Mesenchymal stem cell (in vitro differentiated cells and primary cell): Measurements from ENCODE around the gene TECPR1.

Experiments
- DNase-seq: peaks from one replicate; pipeline ENCODE4 v3.0.0-alpha.2; 2013
- H2AFZ ChIP-seq: one replicate; pipeline ENCODE4 v1.6.1; 2013; ENCODE audit warnings: low read depth, mild to moderate bottlenecking, control low read depth, inconsistent platforms, low read length, moderate library complexity
- H2AK5ac ChIP-seq: 2 replicates; pipeline ENCODE4 v1.6.1; 2013; ENCODE audit warnings: low read length, moderate library complexity, mild to moderate bottlenecking, inconsistent platforms; ENCODE audit not compliant: severe bottlenecking
- H2BK120ac ChIP-seq: one replicate; pipeline ENCODE4 v1.6.1; 2013; ENCODE audit warnings: low read depth, mild to moderate bottlenecking, inconsistent platforms, low read length, moderate library complexity
- H2BK12ac ChIP-seq, 2 experiments: one replicate each; pipeline ENCODE4 v1.6.1; 2013; ENCODE audit warnings: inconsistent platforms in 2 of 2, low read length in 2 of 2, mild to moderate bottlenecking in 2 of 2, moderate library complexity in 2 of 2, control low read depth in 1 of 2
- H2BK15ac ChIP-seq: one replicate; pipeline ENCODE4 v1.6.1; 2013; ENCODE audit warnings: mild to moderate bottlenecking, low read depth, inconsistent platforms; ENCODE audit not compliant: poor library complexity, severe bottlenecking
- H2BK5ac ChIP-seq: 2 replicates; pipeline ENCODE4 v1.6.1; 2013; ENCODE audit warnings: low read depth, mild to moderate bottlenecking, low read length, control low read depth, inconsistent platforms; ENCODE audit not compliant: poor library complexity, severe bottlenecking
- H3K14ac ChIP-seq, 2 experiments: one replicate each; pipeline ENCODE4 v1.6.1; 2013; ENCODE audit warnings: inconsistent platforms in 2 of 2, low read length in 2 of 2, control low read depth in 1 of 2, mild to moderate bottlenecking in 1 of 2, moderate library complexity in 1 of 2
- H3K18ac ChIP-seq, 2 experiments: one replicate each; pipeline ENCODE4 v1.6.1; 2013; ENCODE audit warnings: inconsistent platforms in 2 of 2, low read length in 2 of 2, control low read depth in 1 of 2, low read depth in 1 of 2, mild to moderate bottlenecking in 1 of 2
- H3K23ac ChIP-seq, 2 experiments: one replicate each; pipeline ENCODE4 v1.6.1; 2013; ENCODE audit warnings: inconsistent platforms in 2 of 2, low read length in 2 of 2, mild to moderate bottlenecking in 2 of 2, moderate library complexity in 2 of 2, control low read depth in 1 of 2
- H3K27ac ChIP-seq: 2 replicates; pipeline ENCODE4 v1.5.1; 2013; ENCODE audit warnings: mild to moderate bottlenecking, moderate library complexity, low read length, control low read depth, inconsistent platforms; ENCODE audit not compliant: poor library complexity, severe bottlenecking
- H3K27me3 ChIP-seq, 2 experiments: 2 replicates each; pipeline versions ENCODE4 v1.6.1 to v1.7.0; 2013; ENCODE audit warnings: low read length in 2 of 2, mild to moderate bottlenecking in 2 of 2, moderate library complexity in 2 of 2, control low read depth in 1 of 2, inconsistent platforms in 1 of 2; ENCODE audit not compliant: control insufficient read depth in 1 of 2, insufficient read depth in 1 of 2
- H3K36me3 ChIP-seq, 2 experiments: 2 replicates each; pipeline versions ENCODE4 v1.6.1 to v1.7.0; 2013; ENCODE audit warnings: low read length in 2 of 2, control low read depth in 1 of 2, inconsistent platforms in 1 of 2, low read depth in 1 of 2, mild to moderate bottlenecking in 1 of 2; ENCODE audit not compliant: insufficient read depth in 2 of 2, control insufficient read depth in 1 of 2
- H3K4ac ChIP-seq, 2 experiments: one replicate each; pipeline ENCODE4 v1.6.1; 2013; ENCODE audit warnings: inconsistent platforms in 2 of 2, low read length in 2 of 2, mild to moderate bottlenecking in 2 of 2, moderate library complexity in 2 of 2, control low read depth in 1 of 2, low read depth in 1 of 2
- H3K4me1 ChIP-seq: 2 replicates; pipeline ENCODE4 v1.6.1; 2013; ENCODE audit warnings: low read depth, low read length, control low read depth; ENCODE audit not compliant: control insufficient read depth, insufficient read depth
- H3K4me2 ChIP-seq: 2 replicates; pipeline ENCODE4 v1.6.1; 2013; ENCODE audit warnings: low read length, mild to moderate bottlenecking, inconsistent platforms; ENCODE audit not compliant: poor library complexity, severe bottlenecking
- H3K4me3 ChIP-seq, 2 experiments: 2 replicates each; pipeline versions ENCODE4 v1.5.1 to v1.7.0; 2013; ENCODE audit warnings: low read length in 2 of 2, mild to moderate bottlenecking in 2 of 2, control low read depth in 1 of 2, low read depth in 1 of 2; ENCODE audit not compliant: insufficient read depth in 1 of 2
- H3K79me1 ChIP-seq: replicated peaks from 2 replicates; pipeline ENCODE4 v1.6.1; 2013; ENCODE audit warnings: mild to moderate bottlenecking, control low read depth, low read length, inconsistent platforms; ENCODE audit not compliant: poor library complexity, severe bottlenecking
- H3K9ac ChIP-seq: 2 replicates; pipeline ENCODE4 v1.7.0; 2013; ENCODE audit warnings: mild to moderate bottlenecking, low read length, moderate library complexity
- H3K9me3 ChIP-seq: 2 replicates; pipeline ENCODE4 v1.7.0; 2013; ENCODE audit warnings: mild to moderate bottlenecking, low read length; ENCODE audit not compliant: control insufficient read depth
- H4K8ac ChIP-seq: one replicate; pipeline ENCODE4 v1.6.1; 2013; ENCODE audit warnings: inconsistent platforms, mild to moderate bottlenecking, low read length, moderate library complexity
- H4K91ac ChIP-seq: one replicate; pipeline ENCODE4 v1.6.1; 2013; ENCODE audit warnings: mild to moderate bottlenecking, low read length, inconsistent platforms
- WGBS: methylation state at CpG from one replicate; pipeline ENCODE4 v1.1.7; 2013; ENCODE audit warnings: mixed read lengths; 5-methylcytosine and 5-hydroxymethylcytosine counted together

Gene TECPR1

DNA sequence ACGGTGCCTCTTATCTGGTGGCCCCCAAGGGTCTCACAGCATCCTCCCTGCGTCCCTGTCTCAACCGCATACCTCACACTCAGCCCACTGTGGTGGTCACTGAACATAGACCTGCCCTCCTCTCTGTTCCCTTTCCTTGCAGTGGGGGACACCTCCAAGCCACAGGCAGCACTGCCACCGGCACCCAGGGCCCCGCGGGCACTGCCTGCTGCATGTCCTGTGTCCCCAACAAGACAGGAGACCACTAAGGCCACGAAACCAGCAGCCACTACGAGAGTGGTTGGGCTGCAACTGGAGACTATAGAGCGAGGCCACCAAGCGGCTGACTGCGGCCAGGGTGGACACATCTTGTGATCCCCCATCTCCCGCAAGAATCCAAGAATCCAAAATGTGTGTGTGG, 44.8 kb upstream of the TECPR1 start:
- no peaks in the 10 kb centered on the region for H3K27me3 ChIP-seq
- H3K4me3 ChIP-seq, result no peak overlapping the region
- 82% methylated on average over 12 of the region's 12 CpGs for WGBS
- H3K4ac ChIP-seq, result no peak overlapping the region
- no peak overlapping the region for H2AFZ ChIP-seq
- peak overlapping the region; percentile 13 for H3K27ac ChIP-seq
- no peak for DNase-seq
- no peak overlapping the region for H3K14ac ChIP-seq
- peaks cover 67 to 81% of the 10 kb centered on the region in 2 experiments for H3K36me3 ChIP-seq
- peak overlapping the region; percentile 43 for H4K8ac ChIP-seq
- H4K91ac ChIP-seq, result no peak overlapping the region
- no peak overlapping the region for H2BK15ac ChIP-seq
- H3K4me1 ChIP-seq, result peaks cover 13% of the 10 kb centered on the region
- H2AK5ac ChIP-seq, result no peak overlapping the region
- no peaks in the 10 kb centered on the region for H3K9me3 ChIP-seq
- no peak overlapping the region for H3K9ac ChIP-seq
- H2BK120ac ChIP-seq, result no peak overlapping the region
- H3K79me1 ChIP-seq, result peaks cover 40% of the 10 kb centered on the region
- no peak overlapping the region for H2BK5ac ChIP-seq
- H3K18ac ChIP-seq, result no peak overlapping the region
- H2BK12ac ChIP-seq, result no peak overlapping the region
- H3K23ac ChIP-seq, result no peak overlapping the region
- H3K4me2 ChIP-seq, result no peak overlapping the region

- H4K8ac ChIP-seq, result peak overlapping the region; percentile 62
- 92% methylated on average over 19 of the region's 19 CpGs for WGBS
- no peak overlapping the region for H3K14ac ChIP-seq
- H2BK120ac ChIP-seq, result no peak overlapping the region
- H3K9me3 ChIP-seq, result no peaks in the 10 kb centered on the region
- H2AFZ ChIP-seq, result no peak overlapping the region
- H2BK12ac ChIP-seq, result no peak overlapping the region
- no peak for DNase-seq
- no peak overlapping the region for H3K4ac ChIP-seq
- no peak overlapping the region for H2AK5ac ChIP-seq
- peak overlapping the region; percentile 12 for H3K9ac ChIP-seq
- H4K91ac ChIP-seq, result no peak overlapping the region
- no peak overlapping the region for H2BK15ac ChIP-seq
- peak overlapping the region in 1 of 2 experiments; percentile 21 for H3K18ac ChIP-seq
- no peak overlapping the region for H3K4me2 ChIP-seq
- no peak overlapping the region for H3K23ac ChIP-seq
- no peaks in the 10 kb centered on the region for H3K27me3 ChIP-seq
- peaks cover 75 to 82% of the 10 kb centered on the region in 2 experiments for H3K36me3 ChIP-seq
- no peak overlapping the region for H3K4me3 ChIP-seq
- H3K27ac ChIP-seq, result peak overlapping the region; percentile 2
- peaks cover 36% of the 10 kb centered on the region for H3K79me1 ChIP-seq
- H2BK5ac ChIP-seq, result no peak overlapping the region
- peaks cover 11% of the 10 kb centered on the region for H3K4me1 ChIP-seq
Measured at GRCh38 chr7:98295467-98296192, 43.6 kb upstream of the TECPR1 start.

DNA sequence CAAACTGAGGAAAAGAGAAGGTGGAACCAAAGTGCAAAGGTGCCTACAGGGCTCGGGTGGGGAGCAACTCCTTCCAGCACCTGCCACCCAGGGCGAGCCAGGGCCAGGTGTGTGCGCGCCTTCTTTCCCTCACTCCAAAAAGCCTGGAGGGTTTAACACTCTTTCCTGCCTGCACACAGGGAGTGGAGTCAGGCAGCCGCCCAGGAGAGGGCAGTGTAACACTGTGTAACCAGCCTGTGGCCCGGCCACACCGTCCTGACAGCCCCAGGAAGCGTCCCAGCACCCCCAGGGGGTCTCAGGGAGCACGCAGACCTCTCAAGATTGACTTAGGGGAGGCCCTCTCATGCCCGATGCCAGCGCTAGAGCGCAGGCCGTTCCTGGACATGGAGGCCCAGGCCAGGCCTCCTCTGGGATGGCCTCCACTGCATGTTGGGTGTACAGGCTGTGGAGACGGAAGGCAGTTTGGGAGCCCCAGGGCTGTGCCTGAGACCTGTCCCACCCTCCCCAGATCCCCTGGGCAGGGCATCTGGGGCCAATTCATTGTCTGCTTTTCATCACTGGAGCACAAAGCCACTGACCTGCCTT, 42.9 kb upstream of the TECPR1 start:
- WGBS, result 31% methylated on average over 14 of the region's 14 CpGs
- Histone ChIP-seq H2AK5ac (peak overlapping the region; percentile 10), H2AFZ (no peak overlapping the region), H2BK120ac (no peak overlapping the region), H2BK5ac (no peak overlapping the region), H3K4me1 (peaks cover 11% of the 10 kb centered on the region), H3K4me3 (no peak overlapping the region), H4K8ac (peak overlapping the region; percentile 62), H3K18ac (peak overlapping the region in 1 of 2 experiments; percentile 21), H3K79me1 (peaks cover 30% of the 10 kb centered on the region), H4K91ac (no peak overlapping the region), H3K14ac (no peak overlapping the region), H3K4me2 (no peak overlapping the region), H2BK12ac (no peak overlapping the region), H3K9ac (peak overlapping the region; percentile 12), H3K27ac (peak overlapping the region; percentile 22), H3K23ac (no peak overlapping the region), H3K9me3 (no peaks in the 10 kb centered on the region), H3K4ac (peak overlapping the region in 1 of 2 experiments; percentile 15), H2BK15ac (no peak overlapping the region), H3K27me3 (no peaks in the 10 kb centered on the region), H3K36me3 (peaks cover 72 to 78% of the 10 kb centered on the region in 2 experiments)
- peak; percentile 62 for DNase-seq

DNA sequence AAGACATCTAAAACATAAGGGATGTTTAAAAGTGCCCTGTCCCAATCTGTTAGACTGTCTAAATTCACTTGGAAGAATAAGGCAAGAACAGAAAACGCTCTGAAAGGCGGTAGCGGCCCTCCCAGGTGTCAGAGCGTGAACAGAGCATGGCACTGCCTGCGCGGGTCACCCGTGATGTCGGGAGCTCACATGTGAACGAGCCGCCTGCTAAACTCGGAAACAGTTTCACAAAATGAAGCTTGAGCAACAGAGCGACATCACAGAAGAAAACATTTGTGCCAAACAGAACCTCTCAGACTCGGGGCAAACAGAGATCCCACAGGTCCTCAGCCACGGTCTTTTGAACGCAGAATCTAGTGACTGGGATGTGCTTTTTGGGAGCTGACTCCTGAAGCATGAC, 42.3 kb upstream of the TECPR1 start:
- H2AK5ac ChIP-seq, result no peak overlapping the region
- H2BK12ac ChIP-seq, result no peak overlapping the region
- 88% methylated on average over 15 of the region's 15 CpGs for WGBS
- H4K8ac ChIP-seq, result no peak overlapping the region
- H4K91ac ChIP-seq, result no peak overlapping the region
- H3K9ac ChIP-seq, result peak overlapping the region; percentile 12
- H3K23ac ChIP-seq, result no peak overlapping the region
- no peak overlapping the region for H2BK15ac ChIP-seq
- no peak overlapping the region for H3K4me3 ChIP-seq
- H3K79me1 ChIP-seq, result peaks cover 28% of the 10 kb centered on the region
- no peak for DNase-seq
- H3K27ac ChIP-seq, result peak overlapping the region; percentile 25
- H3K14ac ChIP-seq, result no peak overlapping the region
- H3K4me2 ChIP-seq, result no peak overlapping the region
- H2BK120ac ChIP-seq, result no peak overlapping the region
- H2AFZ ChIP-seq, result no peak overlapping the region
- no peaks in the 10 kb centered on the region for H3K27me3 ChIP-seq
- H3K18ac ChIP-seq, result no peak overlapping the region
- peaks cover 14% of the 10 kb centered on the region for H3K4me1 ChIP-seq
- H3K4ac ChIP-seq, result no peak overlapping the region
- H2BK5ac ChIP-seq, result no peak overlapping the region
- H3K9me3 ChIP-seq, result no peaks in the 10 kb centered on the region
- peaks cover 77 to 81% of the 10 kb centered on the region in 2 experiments for H3K36me3 ChIP-seq
